ENCODE results near the gene EPHA8. TPM values are rescaled to one million over a fixed set of nuclear protein-coding genes. Genes with fewer than 3 reads are reported as not detected.

EPHA8 gene
- total RNA-seq, 1 donor from 2014 or later = 0.23 TPM

DNA sequence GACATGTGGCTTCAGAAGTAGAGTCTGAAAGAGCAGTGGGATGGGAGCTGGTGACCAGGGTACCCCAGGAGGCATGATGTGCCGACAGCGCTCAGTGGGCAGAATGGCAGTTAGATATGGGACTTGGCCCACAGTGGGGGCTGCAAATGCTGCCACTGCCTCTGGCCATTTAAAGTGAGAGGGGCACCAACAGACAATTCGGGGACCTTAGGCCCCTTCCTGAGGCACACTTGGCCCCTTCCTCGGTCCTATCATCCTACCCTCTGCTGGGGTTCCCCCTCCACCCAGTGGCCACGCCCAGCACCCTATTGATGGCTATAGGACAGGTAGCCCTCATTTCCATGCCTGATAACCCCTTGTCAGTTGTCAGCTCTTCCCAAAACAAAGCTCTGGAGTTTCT, 36.6 kb upstream of the EPHA8 start:
- no peak overlapping the region for H3K27ac Mint-ChIP-seq (ENCODE audit: unreplicated experiment)
- peaks cover 30% of the 10 kb centered on the region for H3K36me3 ChIP-seq (ENCODE audit: insufficient read depth, low read length)
- no peaks in the 10 kb centered on the region for H3K27me3 ChIP-seq (ENCODE audit: insufficient read depth, low read length)
- no peak overlapping the region for H3K4me3 ChIP-seq (ENCODE audit: insufficient read depth, low read depth, low read length)
- peaks cover 7% of the 10 kb centered on the region for H3K36me3 Mint-ChIP-seq (ENCODE audit: low read depth, unreplicated experiment)
- H2AFZ ChIP-seq (ENCODE audit: low read depth, low read length) = no peak overlapping the region
- no peaks in the 10 kb centered on the region for H3K9me3 Mint-ChIP-seq (ENCODE audit: unreplicated experiment)
- H3K27me3 Mint-ChIP-seq (ENCODE audit: low read depth, unreplicated experiment) = peaks cover 5% of the 10 kb centered on the region
- DNase-seq (ENCODE audit: low read depth) (no peak), FAIRE-seq (no peak)
- H3K4me2 ChIP-seq (ENCODE audit: low read length) = no peak overlapping the region
- H3K9ac ChIP-seq (ENCODE audit: low read length) = no peak overlapping the region
- no peak overlapping the region for H3K27ac ChIP-seq (ENCODE audit: low read depth, low read length)
- H3K79me2 ChIP-seq (ENCODE audit: insufficient read depth, low read length) = no peaks in the 10 kb centered on the region
- peaks cover 2% of the 10 kb centered on the region for H3K4me1 Mint-ChIP-seq (ENCODE audit: low read depth, unreplicated experiment)
- H4K20me1 ChIP-seq (ENCODE audit: insufficient read depth, low read length) = peaks cover 6% of the 10 kb centered on the region
- no peak overlapping the region for H3K4me3 Mint-ChIP-seq (ENCODE audit: unreplicated experiment)
- no peaks in the 10 kb centered on the region for H3K9me3 ChIP-seq (ENCODE audit: insufficient read depth, low read depth, low read length)
- H3K4me1 ChIP-seq (ENCODE audit: insufficient read depth, low read length) = peaks cover 4% of the 10 kb centered on the region
- TF ChIP-seq EZH2 (IDR thresholded peaks at IDR 0.05; ENCODE audit: insufficient read depth, low read length) = no peak
- TF ChIP-seq, protein P1, sequence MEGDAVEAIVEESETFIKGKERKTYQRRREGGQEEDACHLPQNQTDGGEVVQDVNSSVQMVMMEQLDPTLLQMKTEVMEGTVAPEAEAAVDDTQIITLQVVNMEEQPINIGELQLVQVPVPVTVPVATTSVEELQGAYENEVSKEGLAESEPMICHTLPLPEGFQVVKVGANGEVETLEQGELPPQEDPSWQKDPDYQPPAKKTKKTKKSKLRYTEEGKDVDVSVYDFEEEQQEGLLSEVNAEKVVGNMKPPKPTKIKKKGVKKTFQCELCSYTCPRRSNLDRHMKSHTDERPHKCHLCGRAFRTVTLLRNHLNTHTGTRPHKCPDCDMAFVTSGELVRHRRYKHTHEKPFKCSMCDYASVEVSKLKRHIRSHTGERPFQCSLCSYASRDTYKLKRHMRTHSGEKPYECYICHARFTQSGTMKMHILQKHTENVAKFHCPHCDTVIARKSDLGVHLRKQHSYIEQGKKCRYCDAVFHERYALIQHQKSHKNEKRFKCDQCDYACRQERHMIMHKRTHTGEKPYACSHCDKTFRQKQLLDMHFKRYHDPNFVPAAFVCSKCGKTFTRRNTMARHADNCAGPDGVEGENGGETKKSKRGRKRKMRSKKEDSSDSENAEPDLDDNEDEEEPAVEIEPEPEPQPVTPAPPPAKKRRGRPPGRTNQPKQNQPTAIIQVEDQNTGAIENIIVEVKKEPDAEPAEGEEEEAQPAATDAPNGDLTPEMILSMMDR (IDR thresholded peaks at IDR 0.05; ENCODE audit: insufficient read depth, low read depth, low read length) = no peak

DNA sequence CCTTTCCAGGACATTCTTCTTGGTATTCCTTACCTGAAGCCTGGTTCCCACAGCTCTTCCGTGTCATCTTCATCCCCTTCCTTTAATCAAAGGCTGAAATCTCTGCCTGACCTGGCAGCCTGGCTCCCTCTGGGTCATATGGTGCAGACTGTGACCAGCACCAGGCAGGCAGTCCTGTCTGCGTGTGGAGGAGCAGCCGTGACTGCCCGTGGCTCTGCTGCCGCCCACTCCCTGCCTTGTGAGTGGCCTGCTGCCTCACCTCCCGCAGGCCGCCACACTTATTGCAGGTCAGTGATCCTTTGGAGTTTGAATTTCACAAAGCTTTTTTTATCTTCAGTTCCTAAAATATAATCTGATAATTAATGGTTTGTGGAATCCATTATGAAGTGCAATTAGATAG, 36.2 kb upstream of the EPHA8 start:
- no peaks in the 10 kb centered on the region for H3K9me3 ChIP-seq (ENCODE audit: insufficient read depth, low read depth, low read length)
- no peak overlapping the region for H3K4me2 ChIP-seq (ENCODE audit: low read length)
- Mint-ChIP-seq H3K27ac (ENCODE audit: unreplicated experiment) (no peak overlapping the region), H3K4me1 (ENCODE audit: low read depth, unreplicated experiment) (peaks cover 2% of the 10 kb centered on the region), H3K9me3 (ENCODE audit: unreplicated experiment) (no peaks in the 10 kb centered on the region), H3K27me3 (ENCODE audit: low read depth, unreplicated experiment) (peaks cover 7% of the 10 kb centered on the region), H3K36me3 (ENCODE audit: low read depth, unreplicated experiment) (peaks cover 4% of the 10 kb centered on the region), H3K4me3 (ENCODE audit: unreplicated experiment) (no peak overlapping the region)
- DNase-seq (ENCODE audit: low read depth) = peak; percentile 8
- peaks cover 4% of the 10 kb centered on the region for H3K4me1 ChIP-seq (ENCODE audit: insufficient read depth, low read length)
- FAIRE-seq = no peak
- TF ChIP-seq EZH2 (IDR thresholded peaks at IDR 0.05; ENCODE audit: insufficient read depth, low read length) = no peak
- TF ChIP-seq, protein P1 (IDR thresholded peaks at IDR 0.05; ENCODE audit: insufficient read depth, low read depth, low read length) = no peak
- no peaks in the 10 kb centered on the region for H3K79me2 ChIP-seq (ENCODE audit: insufficient read depth, low read length)
- H2AFZ ChIP-seq (ENCODE audit: low read depth, low read length) = no peak overlapping the region
- no peak overlapping the region for H3K4me3 ChIP-seq (ENCODE audit: insufficient read depth, low read depth, low read length)
- peaks cover 29% of the 10 kb centered on the region for H3K36me3 ChIP-seq (ENCODE audit: insufficient read depth, low read length)
- no peak overlapping the region for H3K9ac ChIP-seq (ENCODE audit: low read length)
- no peak overlapping the region for H3K27ac ChIP-seq (ENCODE audit: low read depth, low read length)
- peaks cover 6% of the 10 kb centered on the region for H4K20me1 ChIP-seq (ENCODE audit: insufficient read depth, low read length)
- H3K27me3 ChIP-seq (ENCODE audit: insufficient read depth, low read length) = no peaks in the 10 kb centered on the region

DNA sequence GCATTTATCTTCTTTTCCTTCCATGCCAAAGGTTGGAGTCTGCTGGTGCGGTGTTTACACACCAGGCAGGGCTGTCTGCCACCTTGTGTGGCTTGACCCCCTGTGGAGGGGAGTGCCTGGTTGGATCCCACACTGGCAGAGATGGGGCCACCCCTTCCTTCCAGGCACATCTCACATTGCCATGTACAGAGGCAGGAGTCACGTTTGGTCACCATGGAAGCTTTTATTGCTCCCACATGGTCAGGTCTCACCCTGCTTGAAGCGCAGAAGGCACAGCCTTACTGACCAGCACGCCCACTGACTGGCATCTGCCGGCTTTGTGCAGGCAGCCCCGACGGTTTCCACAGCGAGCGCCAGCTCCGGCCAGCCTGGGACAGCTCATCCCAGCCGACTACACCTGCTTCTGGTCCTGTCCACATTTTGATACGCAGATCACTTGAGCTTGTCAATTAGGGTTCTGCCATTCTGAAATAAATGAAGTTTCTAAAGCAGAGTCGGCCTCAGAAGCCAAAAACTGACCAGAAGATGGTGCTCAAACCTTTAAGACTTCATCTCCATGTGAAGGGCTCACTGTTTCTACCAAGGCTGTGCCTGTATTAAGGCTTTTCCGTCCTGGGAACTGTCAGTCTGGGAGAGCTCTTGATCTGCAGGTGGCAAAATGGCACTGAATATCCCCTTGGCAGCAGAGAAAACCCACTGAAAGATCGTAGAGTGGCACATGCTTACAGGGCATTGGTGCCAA, 35.6 kb upstream of the EPHA8 start:
- H3K4me1 ChIP-seq (ENCODE audit: insufficient read depth, low read length) = peaks cover 4% of the 10 kb centered on the region
- no peaks in the 10 kb centered on the region for H3K9me3 ChIP-seq (ENCODE audit: insufficient read depth, low read depth, low read length)
- Mint-ChIP-seq H3K27ac (ENCODE audit: unreplicated experiment) (peak overlapping the region; percentile 41), H3K27me3 (ENCODE audit: low read depth, unreplicated experiment) (peaks cover 9% of the 10 kb centered on the region), H3K36me3 (ENCODE audit: low read depth, unreplicated experiment) (peaks cover 4% of the 10 kb centered on the region), H3K4me3 (ENCODE audit: unreplicated experiment) (no peak overlapping the region), H3K4me1 (ENCODE audit: low read depth, unreplicated experiment) (peaks cover 2% of the 10 kb centered on the region), H3K9me3 (ENCODE audit: unreplicated experiment) (no peaks in the 10 kb centered on the region)
- DNase-seq (ENCODE audit: low read depth) = no peak
- no peak overlapping the region for H3K9ac ChIP-seq (ENCODE audit: low read length)
- TF ChIP-seq, protein P1 (IDR thresholded peaks at IDR 0.05; ENCODE audit: insufficient read depth, low read depth, low read length) = no peak
- TF ChIP-seq EZH2 (IDR thresholded peaks at IDR 0.05; ENCODE audit: insufficient read depth, low read length) = no peak
- H3K27me3 ChIP-seq (ENCODE audit: insufficient read depth, low read length) = no peaks in the 10 kb centered on the region
- no peak overlapping the region for H3K4me3 ChIP-seq (ENCODE audit: insufficient read depth, low read depth, low read length)
- peaks cover 6% of the 10 kb centered on the region for H4K20me1 ChIP-seq (ENCODE audit: insufficient read depth, low read length)
- H3K79me2 ChIP-seq (ENCODE audit: insufficient read depth, low read length) = no peaks in the 10 kb centered on the region
- H3K4me2 ChIP-seq (ENCODE audit: low read length) = no peak overlapping the region
- H3K27ac ChIP-seq (ENCODE audit: low read depth, low read length) = no peak overlapping the region
- no peak for FAIRE-seq
- no peak overlapping the region for H2AFZ ChIP-seq (ENCODE audit: low read depth, low read length)
- H3K36me3 ChIP-seq (ENCODE audit: insufficient read depth, low read length) = peaks cover 25% of the 10 kb centered on the region

Measured in astrocyte (in vitro differentiated cells and primary cell).